ENCODE data around the gene PAM16. TPM values are rescaled to one million over a fixed set of nuclear protein-coding genes. Genes with fewer than 3 reads are reported as not detected.
A peak's percentile ranks its signal among the peaks of the same experiment; 100 is the strongest.

PAM16 gene
- total and polyA plus RNA-seq, 10 donors = 26.7 to 88.8 (median 41.1) TPM

DNA sequence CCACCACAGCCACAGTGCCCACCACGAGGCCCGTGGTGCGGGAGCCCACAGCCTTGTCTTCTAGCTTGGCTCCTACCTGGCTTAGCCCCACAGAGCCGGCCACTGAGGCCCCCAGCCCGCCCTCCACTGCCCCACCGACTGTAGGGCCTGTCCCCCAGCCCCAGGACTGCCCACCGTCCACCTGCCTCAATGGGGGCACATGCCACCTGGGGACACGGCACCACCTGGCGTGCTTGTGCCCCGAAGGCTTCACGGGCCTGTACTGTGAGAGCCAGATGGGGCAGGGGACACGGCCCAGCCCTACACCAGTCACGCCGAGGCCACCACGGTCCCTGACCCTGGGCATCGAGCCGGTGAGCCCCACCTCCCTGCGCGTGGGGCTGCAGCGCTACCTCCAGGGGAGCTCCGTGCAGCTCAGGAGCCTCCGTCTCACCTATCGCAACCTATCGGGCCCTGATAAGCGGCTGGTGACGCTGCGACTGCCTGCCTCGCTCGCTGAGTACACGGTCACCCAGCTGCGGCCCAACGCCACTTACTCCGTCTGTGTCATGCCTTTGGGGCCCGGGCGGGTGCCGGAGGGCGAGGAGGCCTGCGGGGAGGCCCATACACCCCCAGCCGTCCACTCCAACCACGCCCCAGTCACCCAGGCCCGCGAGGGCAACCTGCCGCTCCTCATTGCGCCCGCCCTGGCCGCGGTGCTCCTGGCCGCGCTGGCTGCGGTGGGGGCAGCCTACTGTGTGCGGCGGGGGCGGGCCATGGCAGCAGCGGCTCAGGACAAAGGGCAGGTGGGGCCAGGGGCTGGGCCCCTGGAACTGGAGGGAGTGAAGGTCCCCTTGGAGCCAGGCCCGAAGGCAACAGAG is 31.0 kb upstream of the PAM16 start:
- WGBS, 5 donors = 93 to 96% (median 93%) methylated on average over 41 to 55 of the region's 55 CpGs
- peak overlapping the region in 3 of 8 donors; percentile 1 to 26 (median 5) for H3K27ac ChIP-seq
- TF ChIP-seq, protein P1, sequence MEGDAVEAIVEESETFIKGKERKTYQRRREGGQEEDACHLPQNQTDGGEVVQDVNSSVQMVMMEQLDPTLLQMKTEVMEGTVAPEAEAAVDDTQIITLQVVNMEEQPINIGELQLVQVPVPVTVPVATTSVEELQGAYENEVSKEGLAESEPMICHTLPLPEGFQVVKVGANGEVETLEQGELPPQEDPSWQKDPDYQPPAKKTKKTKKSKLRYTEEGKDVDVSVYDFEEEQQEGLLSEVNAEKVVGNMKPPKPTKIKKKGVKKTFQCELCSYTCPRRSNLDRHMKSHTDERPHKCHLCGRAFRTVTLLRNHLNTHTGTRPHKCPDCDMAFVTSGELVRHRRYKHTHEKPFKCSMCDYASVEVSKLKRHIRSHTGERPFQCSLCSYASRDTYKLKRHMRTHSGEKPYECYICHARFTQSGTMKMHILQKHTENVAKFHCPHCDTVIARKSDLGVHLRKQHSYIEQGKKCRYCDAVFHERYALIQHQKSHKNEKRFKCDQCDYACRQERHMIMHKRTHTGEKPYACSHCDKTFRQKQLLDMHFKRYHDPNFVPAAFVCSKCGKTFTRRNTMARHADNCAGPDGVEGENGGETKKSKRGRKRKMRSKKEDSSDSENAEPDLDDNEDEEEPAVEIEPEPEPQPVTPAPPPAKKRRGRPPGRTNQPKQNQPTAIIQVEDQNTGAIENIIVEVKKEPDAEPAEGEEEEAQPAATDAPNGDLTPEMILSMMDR (IDR thresholded peaks at IDR 0.05 in 8 of 11, conservative IDR thresholded peaks at IDR 0.05 in 3 of 11) = no peak
- peak in 1 of 3 donors; percentile 63 for TF ChIP-seq POLR2AphosphoS5 (IDR thresholded peaks at IDR 0.05)
- no peaks in the 10 kb centered on the region for H3K27me3 ChIP-seq (replicated peaks in 1 of 7)
- H3K36me3 ChIP-seq = peaks cover 0 to 100% (median 74%) of the 10 kb centered on the region in 6 donors
- peaks cover 0 to 83% (median 26%) of the 10 kb centered on the region in 6 donors for H3K4me1 ChIP-seq
- DNase-seq = no peak
- H3K9me3 ChIP-seq = no peaks in the 10 kb centered on the region
- H3K4me3 ChIP-seq = no peak overlapping the region
- intact Hi-C loops (cut with DNase I; ENCODE audit: low total_unique reads) = no loop called here

GRCh38 chr16:4381072-4381934 is 30.2 kb upstream of the PAM16 start:
- DNase-seq = peak; percentile 72
- Histone ChIP-seq H3K4me3 (no peak overlapping the region), H3K36me3 (peaks cover 0 to 100% (median 65%) of the 10 kb centered on the region in 6 donors), H3K27ac (no peak overlapping the region), H3K9me3 (no peaks in the 10 kb centered on the region), H3K27me3 (replicated peaks in 1 of 7) (no peaks in the 10 kb centered on the region), H3K4me1 (peaks cover 0 to 83% (median 26%) of the 10 kb centered on the region in 6 donors)
- peak in 1 of 3 donors; percentile 41 for TF ChIP-seq POLR2AphosphoS5 (IDR thresholded peaks at IDR 0.05)
- TF ChIP-seq, protein P1 (IDR thresholded peaks at IDR 0.05 in 8 of 11, conservative IDR thresholded peaks at IDR 0.05 in 3 of 11) = no peak
- intact Hi-C loops (cut with DNase I; ENCODE audit: low total_unique reads) = no loop called here
- 91 to 96% (median 94%) methylated on average over 33 to 59 of the region's 59 CpGs for WGBS, 5 donors

DNA sequence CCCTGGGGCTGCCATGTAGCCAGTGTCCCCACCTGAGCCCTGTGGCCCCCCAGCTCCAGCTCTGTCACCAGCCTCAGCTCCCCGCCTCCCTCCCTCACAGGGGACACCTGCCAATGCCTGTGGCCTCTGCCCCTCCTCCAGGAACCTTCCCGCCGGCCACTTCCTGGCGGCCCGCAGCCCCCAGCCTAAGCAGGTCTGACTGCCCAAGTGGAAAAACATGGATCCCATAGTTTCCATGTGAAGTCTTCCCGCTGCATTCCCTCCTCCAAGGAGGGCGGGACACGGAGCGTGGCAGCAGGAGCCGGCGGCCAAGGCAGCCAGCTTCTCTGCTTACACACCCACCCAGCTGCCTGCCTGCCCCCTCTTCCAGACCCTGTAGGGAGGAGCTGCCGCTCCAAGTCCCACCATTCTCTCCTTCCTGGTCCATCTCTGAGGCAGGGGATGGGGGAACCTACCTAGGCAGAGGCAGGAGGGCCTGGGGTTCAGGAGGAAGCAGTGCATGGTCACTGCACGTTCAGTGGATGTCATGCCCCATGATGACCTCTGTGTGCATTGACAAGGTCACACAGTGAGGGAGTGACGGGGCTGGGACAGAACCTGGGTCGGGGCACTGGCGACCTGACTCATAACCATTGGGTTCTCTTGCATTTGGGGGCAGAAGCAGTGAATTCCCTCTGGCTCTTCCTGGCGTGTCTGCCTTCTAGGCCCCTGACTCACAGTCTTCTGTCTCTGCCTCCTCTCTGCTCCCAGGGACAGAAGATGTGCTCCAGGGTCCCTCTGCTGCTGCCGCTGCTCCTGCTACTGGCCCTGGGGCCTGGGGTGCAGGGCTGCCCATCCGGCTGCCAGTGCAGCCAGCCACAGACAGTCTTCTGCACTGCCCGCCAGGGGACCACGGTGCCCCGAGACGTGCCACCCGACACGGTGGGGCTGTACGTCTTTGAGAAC is 29.3 kb upstream of the PAM16 start:
- TF ChIP-seq POLR2AphosphoS5 (IDR thresholded peaks at IDR 0.05) = peak in 2 of 3 donors; percentile 26 to 60
- TF ChIP-seq POLR2A (IDR thresholded peaks at IDR 0.05) = no peak
- intact Hi-C loops (cut with DNase I; ENCODE audit: low total_unique reads) = no loop called here
- Histone ChIP-seq H3K9me3 (no peaks in the 10 kb centered on the region), H3K27ac (peak overlapping the region in 2 of 8 donors; percentile 26 to 30), H3K27me3 (replicated peaks in 1 of 7) (no peaks in the 10 kb centered on the region), H3K4me1 (peaks cover 0 to 83% (median 28%) of the 10 kb centered on the region in 6 donors), H3K36me3 (peaks cover 0 to 100% (median 57%) of the 10 kb centered on the region in 6 donors), H3K4me3 (no peak overlapping the region)
- 79 to 89% (median 85%) methylated on average over 19 to 26 of the region's 26 CpGs for WGBS, 5 donors
- DNase-seq = no peak
